GM23338 (cell line): ENCODE data around the gene XRCC4. TPM values are rescaled to one million over a fixed set of nuclear protein-coding genes. Genes with fewer than 3 reads are reported as not detected.

Experiments used
- ATAC-seq: fragments of 200-7000 bp; cut with Tn5 transposase; 3 replicates; pipeline ENCODE4 v1.9.1; 2020
- DNase-seq: peaks from one replicate; pipeline ENCODE4 v3.0.0-alpha.2; 2015; ENCODE audit warnings: low spot score
- H2AFZ ChIP-seq: fragments of 200-600 bp; sonication (generic); 2 replicates; pipeline ENCODE4 v1.8.0; 2016; ENCODE audit warnings: antibody characterized with exemption, mild to moderate bottlenecking, moderate library complexity
- H3F3A ChIP-seq: fragments of 200-600 bp; sonication (generic); replicated peaks from 2 replicates; pipeline ENCODE4 v1.8.0; 2017; ENCODE audit warnings: antibody characterized with exemption, mixed run types, low read depth
- H3K27ac ChIP-seq: fragments of 200-600 bp; sonication (generic); 2 replicates; pipeline ENCODE4 v1.6.1; 2016; ENCODE audit warnings: low read depth
- H3K27me3 ChIP-seq: fragments of 200-600 bp; sonication (generic); 2 replicates; pipeline ENCODE4 v1.8.0; 2016; ENCODE audit warnings: mild to moderate bottlenecking, mixed run types, moderate library complexity; ENCODE audit not compliant: insufficient read depth
- H3K36me3 ChIP-seq: fragments of 200-600 bp; sonication (generic); 2 replicates; pipeline ENCODE4 v1.8.0; 2016; ENCODE audit warnings: mild to moderate bottlenecking; ENCODE audit not compliant: insufficient read depth
- H3K4me1 ChIP-seq: fragments of 200-600 bp; sonication (generic); 2 replicates; pipeline ENCODE4 v1.8.0; 2016; ENCODE audit warnings: mild to moderate bottlenecking, moderate library complexity; ENCODE audit not compliant: insufficient read depth
- H3K4me2 ChIP-seq: fragments of 200-600 bp; sonication (generic); 2 replicates; pipeline ENCODE4 v1.7.1; 2017; ENCODE audit warnings: mixed run types
- H3K4me3 ChIP-seq: fragments of 200-600 bp; sonication (generic); 2 replicates; pipeline ENCODE4 v1.6.1; 2016; ENCODE audit warnings: mixed run types
- H3K79me2 ChIP-seq: fragments of 200-600 bp; sonication (generic); replicated peaks from 2 replicates; pipeline ENCODE4 v1.8.0; 2017; ENCODE audit warnings: mild to moderate bottlenecking; ENCODE audit not compliant: insufficient read depth
- H3K9me2 ChIP-seq: fragments of 200-600 bp; sonication (generic); 2 replicates; pipeline ENCODE4 v1.8.0; 2017; ENCODE audit not compliant: insufficient read depth
- H4K20me1 ChIP-seq: fragments of 200-600 bp; sonication (generic); replicated peaks from 2 replicates; pipeline ENCODE4 v1.8.0; 2017; ENCODE audit warnings: mild to moderate bottlenecking; ENCODE audit not compliant: insufficient read depth
- H3K27ac Mint-ChIP-seq: 2 replicates; pipeline ENCODE4 v1.8.0; 2020; ENCODE audit warnings: inconsistent platforms, mild to moderate bottlenecking, moderate library complexity, mixed read lengths
- H3K27me3 Mint-ChIP-seq: 3 replicates; pipeline ENCODE4 v1.8.0; 2022; ENCODE audit warnings: low read depth, mild to moderate bottlenecking, moderate library complexity, mixed read lengths, inconsistent platforms; ENCODE audit not compliant: insufficient read depth, poor library complexity
- H3K36me3 Mint-ChIP-seq: 3 replicates; pipeline ENCODE4 v1.8.0; 2021; ENCODE audit warnings: low read depth, mild to moderate bottlenecking, inconsistent platforms, moderate library complexity, mixed read lengths
- H3K4me1 Mint-ChIP-seq: 3 replicates; pipeline ENCODE4 v1.8.0; 2020; ENCODE audit warnings: mild to moderate bottlenecking, inconsistent platforms, mixed read lengths
- H3K4me3 Mint-ChIP-seq: 3 replicates; pipeline ENCODE4 v1.8.0; 2021; ENCODE audit warnings: moderate library complexity, mild to moderate bottlenecking, inconsistent platforms, mixed read lengths
- H3K9me3 Mint-ChIP-seq: 3 replicates; pipeline ENCODE4 v1.8.0; 2020; ENCODE audit warnings: moderate library complexity, mild to moderate bottlenecking, inconsistent platforms, mixed read lengths
- CREB1 ChIP-seq: fragments of 250-450 bp; sonication (Bioruptor Pico); IDR thresholded peaks from 2 replicates; pipeline ENCODE4 v1.5.0; 2020; ENCODE audit warnings: low read depth, mild to moderate bottlenecking, moderate library complexity
- CTCF ChIP-seq, 2 experiments: fragments of 200-600 bp in 1 of 2; sonication (generic) in 1 of 2; conservative IDR thresholded peaks; 2 replicates each; pipeline versions ENCODE4 v1.5.1 to v1.6.1; 2016 to 2017; ENCODE audit warnings: antibody characterized with exemption in 2 of 2, low read depth in 2 of 2, mild to moderate bottlenecking in 2 of 2, moderate library complexity in 1 of 2
- ETS1 ChIP-seq: IDR thresholded peaks from 2 replicates; pipeline ENCODE4 v1.6.1; 2016; ENCODE audit warnings: antibody characterized with exemption
- EZH2 ChIP-seq: fragments of 200-600 bp; sonication (generic); IDR thresholded peaks from one replicate; pipeline ENCODE4 v1.8.0; 2017; ENCODE audit warnings: antibody characterized with exemption, mild to moderate bottlenecking, low read depth; ENCODE audit not compliant: unreplicated experiment
- EZH2phosphoT487 ChIP-seq: fragments of 200-600 bp; sonication (generic); IDR thresholded peaks from one replicate; pipeline ENCODE4 v1.8.1; 2018; ENCODE audit warnings: antibody characterized with exemption; ENCODE audit not compliant: unreplicated experiment
- JUNB ChIP-seq: IDR thresholded peaks from one replicate; pipeline ENCODE4 v1.6.1; 2016; ENCODE audit warnings: antibody characterized with exemption; ENCODE audit not compliant: unreplicated experiment
- NANOG ChIP-seq: IDR thresholded peaks from 2 replicates; pipeline ENCODE4 v1.6.1; 2016; ENCODE audit warnings: antibody characterized with exemption, borderline replicate concordance
- POLR2AphosphoS5 ChIP-seq: IDR thresholded peaks from 2 replicates; pipeline ENCODE4 v1.6.1; 2016; ENCODE audit warnings: antibody characterized with exemption, low read depth
- REST ChIP-seq: IDR thresholded peaks from one replicate; pipeline ENCODE4 v1.6.1; 2018; ENCODE audit warnings: antibody characterized with exemption; ENCODE audit not compliant: unreplicated experiment
- STAT1 ChIP-seq: IDR thresholded peaks from one replicate; pipeline ENCODE4 v1.6.1; 2016; ENCODE audit warnings: antibody characterized with exemption; ENCODE audit not compliant: unreplicated experiment
- ZNF114 ChIP-seq: fragments of 250-450 bp; sonication (Bioruptor Pico); IDR thresholded peaks from 2 replicates; pipeline ENCODE4 v1.5.0; 2020; ENCODE audit warnings: mild to moderate bottlenecking, moderate library complexity
- ZNF331 ChIP-seq: fragments of 250-450 bp; sonication (Bioruptor Pico); IDR thresholded peaks from 2 replicates; pipeline ENCODE4 v1.5.0; 2020; ENCODE audit warnings: low read depth, mild to moderate bottlenecking, moderate library complexity
- ZNF462 ChIP-seq: fragments of 250-450 bp; sonication (Bioruptor Pico); IDR thresholded peaks from 2 replicates; pipeline ENCODE4 v1.5.0; 2020; ENCODE audit warnings: mild to moderate bottlenecking, moderate library complexity
- polyA plus RNA-seq: library from polyadenylated mRNA; unstranded; fragments of >200 nt; fragmentation: Nextera tagmentation; extraction: Ambion mirVana; gene quantifications from 2 replicates; pipeline ENCODE4 v1.2.1, GENCODE V29; 2016
- total RNA-seq: library from RNA; depleted of rRNA; stranded (reverse); fragments of >200 nt; shearing (Covaris generic); gene quantifications from 2 replicates; pipeline ENCODE4 v1.2.3, GENCODE V29; 2014

The XRCC4 gene
- total and polyA plus RNA-seq, 2 experiments from 2014 or later: 11.5 to 22.4 TPM

GRCh38 chr5:83096660-83097339, 19.5 kb downstream of the XRCC4 start:
- H3K27me3 Mint-ChIP-seq: peaks cover 1% of the 10 kb centered on the region
- Histone ChIP-seq H3K4me2 (no peak overlapping the region), H3K4me1 (peaks cover 7% of the 10 kb centered on the region), H4K20me1 (no peaks in the 10 kb centered on the region), H3F3A (no peaks in the 10 kb centered on the region), H3K36me3 (peaks cover 7% of the 10 kb centered on the region; the same call in 1 of the 2 replicates), H3K79me2 (no peaks in the 10 kb centered on the region; the same call in 1 of the 2 replicates), H3K4me3 (no peak overlapping the region), H3K27me3 (no peaks in the 10 kb centered on the region), H2AFZ (no peak overlapping the region), H3K27ac (no peak overlapping the region), H3K9me2 (peaks cover 7% of the 10 kb centered on the region; the same call in 1 of the 2 replicates)
- H3K4me1 Mint-ChIP-seq: peaks cover 13% of the 10 kb centered on the region; the same call in 2 of the 3 replicates
- H3K27ac Mint-ChIP-seq: no peak overlapping the region
- no peak overlapping the region for H3K4me3 Mint-ChIP-seq
- H3K9me3 Mint-ChIP-seq: peaks cover 28% of the 10 kb centered on the region
- DNase-seq (no peak), ATAC-seq (no peak)
- H3K36me3 Mint-ChIP-seq: peaks cover 24% of the 10 kb centered on the region
- no peak for TF ChIP-seq REST
- TF ChIP-seq ETS1: no peak
- no peak for TF ChIP-seq STAT1
- no peak for TF ChIP-seq ZNF331
- no peak for TF ChIP-seq ZNF462 (CRISPR knock-in tag)
- TF ChIP-seq EZH2phosphoT487: no peak
- no peak for TF ChIP-seq POLR2AphosphoS5
- TF ChIP-seq NANOG: no peak
- no peak for TF ChIP-seq CTCF (conservative IDR thresholded peaks at IDR 0.05; ENCODE audit: low read depth in 2 of 2)
- no peak for TF ChIP-seq CREB1
- TF ChIP-seq EZH2: no peak
- no peak for TF ChIP-seq JUNB
- no peak for TF ChIP-seq ZNF114 (CRISPR knock-in tag)
